Ishikawa (cell line): ENCODE results near the gene TMEM247.

ENCODE experiments used
- CEBPB ChIP-seq: IDR thresholded peaks from 2 replicates; pipeline ENCODE4 v1.6.1; 2012
- CREB1 ChIP-seq: IDR thresholded peaks from 2 replicates; pipeline ENCODE4 v1.6.1; 2012; ENCODE audit warnings: low read depth
- EGR1 ChIP-seq: IDR thresholded peaks from 2 replicates; pipeline ENCODE4 v1.6.1; 2012
- EP300 ChIP-seq: IDR thresholded peaks from 2 replicates; pipeline ENCODE4 v1.6.1; 2012; ENCODE audit warnings: borderline replicate concordance
- FOXM1 ChIP-seq: IDR thresholded peaks from 2 replicates; pipeline ENCODE4 v1.6.1; 2012; ENCODE audit warnings: low read depth, borderline replicate concordance
- MAX ChIP-seq: IDR thresholded peaks from 2 replicates; pipeline ENCODE4 v1.6.1; 2012
- NFIC ChIP-seq: IDR thresholded peaks from 2 replicates; pipeline ENCODE4 v1.6.1; 2012
- RAD21 ChIP-seq: IDR thresholded peaks from 2 replicates; pipeline ENCODE4 v1.6.1; 2012; ENCODE audit warnings: low read depth
- REST ChIP-seq: IDR thresholded peaks from 2 replicates; pipeline ENCODE4 v1.6.1; 2012; ENCODE audit warnings: low read depth, mild to moderate bottlenecking
- TAF1 ChIP-seq: IDR thresholded peaks from 2 replicates; pipeline ENCODE4 v1.6.1; 2012; ENCODE audit warnings: low read depth, mild to moderate bottlenecking
- TCF12 ChIP-seq: IDR thresholded peaks from 2 replicates; pipeline ENCODE4 v1.6.1; 2012; ENCODE audit warnings: low read depth
- TEAD4 ChIP-seq: IDR thresholded peaks from 2 replicates; pipeline ENCODE4 v1.6.1; 2012
- USF1 ChIP-seq: IDR thresholded peaks from 2 replicates; pipeline ENCODE4 v1.6.1; 2012
- YY1 ChIP-seq: IDR thresholded peaks from 2 replicates; pipeline ENCODE4 v1.6.1; 2012; ENCODE audit warnings: low read depth
- ZBTB7A ChIP-seq: IDR thresholded peaks from 2 replicates; pipeline ENCODE4 v1.6.1; 2012; ENCODE audit warnings: low read depth

TMEM247 gene

GRCh38 chr2:46458763-46459500 lies 20.4 kb upstream of the TMEM247 start:
- no peak for TF ChIP-seq EP300
- no peak for TF ChIP-seq TAF1
- no peak for TF ChIP-seq TEAD4
- no peak for TF ChIP-seq REST
- TF ChIP-seq CEBPB: no peak
- TF ChIP-seq YY1: no peak
- no peak for TF ChIP-seq ZBTB7A
- no peak for TF ChIP-seq CREB1
- no peak for TF ChIP-seq NFIC
- TF ChIP-seq MAX: no peak
- no peak for TF ChIP-seq TCF12
- TF ChIP-seq USF1: no peak
- no peak for TF ChIP-seq FOXM1
- no peak for TF ChIP-seq RAD21
- no peak for TF ChIP-seq EGR1

GRCh38 chr2:46459694-46460093 lies 19.7 kb upstream of the TMEM247 start:
- TF ChIP-seq USF1 (no peak), MAX (no peak), CREB1 (no peak), TAF1 (no peak), YY1 (no peak), ZBTB7A (no peak), EGR1 (no peak), NFIC (no peak), EP300 (no peak), RAD21 (no peak), FOXM1 (no peak), CEBPB (no peak), TCF12 (no peak), TEAD4 (no peak), REST (no peak)

GRCh38 chr2:46460241-46460921 lies 19.0 kb upstream of the TMEM247 start:
- TF ChIP-seq NFIC: no peak

GRCh38 chr2:46461011-46461674 lies 18.2 kb upstream of the TMEM247 start:
- TF ChIP-seq RAD21 (peak; percentile 100), ZBTB7A (no peak)

GRCh38 chr2:46461709-46462171 lies 17.6 kb upstream of the TMEM247 start:
- TF ChIP-seq ZBTB7A (no peak), EGR1 (no peak), CREB1 (no peak), NFIC (no peak), YY1 (no peak), FOXM1 (no peak), TEAD4 (no peak), TCF12 (no peak), USF1 (no peak), CEBPB (no peak), MAX (no peak), RAD21 (no peak), EP300 (no peak), REST (no peak), TAF1 (no peak)
